Fibroblast of mammary gland (primary cell): ENCODE measurements around the gene CCR5AS.

ENCODE experiments used
- DNase-seq: peaks from one replicate; pipeline ENCODE4 v3.0.0-alpha.2; 2010; ENCODE audit warnings: low read depth
- H3K4me3 ChIP-seq: 2 replicates; pipeline ENCODE4 v1.5.1; 2011; ENCODE audit warnings: low read depth, mild to moderate bottlenecking, low read length, moderate library complexity; ENCODE audit not compliant: control insufficient read depth
- TF ChIP-seq, protein P1 (sequence below): conservative IDR thresholded peaks from 2 replicates; pipeline ENCODE4 v1.5.1; 2011; ENCODE audit warnings: low read depth, low read length, inconsistent platforms; ENCODE audit not compliant: control insufficient read depth, insufficient read depth

Gene CCR5AS

GRCh38 chr3:46361408-46362283 is 45.2 kb downstream of the CCR5AS start:
- H3K4me3 ChIP-seq, result no peak overlapping the region
- DNase-seq, result no peak
- TF ChIP-seq, protein P1, sequence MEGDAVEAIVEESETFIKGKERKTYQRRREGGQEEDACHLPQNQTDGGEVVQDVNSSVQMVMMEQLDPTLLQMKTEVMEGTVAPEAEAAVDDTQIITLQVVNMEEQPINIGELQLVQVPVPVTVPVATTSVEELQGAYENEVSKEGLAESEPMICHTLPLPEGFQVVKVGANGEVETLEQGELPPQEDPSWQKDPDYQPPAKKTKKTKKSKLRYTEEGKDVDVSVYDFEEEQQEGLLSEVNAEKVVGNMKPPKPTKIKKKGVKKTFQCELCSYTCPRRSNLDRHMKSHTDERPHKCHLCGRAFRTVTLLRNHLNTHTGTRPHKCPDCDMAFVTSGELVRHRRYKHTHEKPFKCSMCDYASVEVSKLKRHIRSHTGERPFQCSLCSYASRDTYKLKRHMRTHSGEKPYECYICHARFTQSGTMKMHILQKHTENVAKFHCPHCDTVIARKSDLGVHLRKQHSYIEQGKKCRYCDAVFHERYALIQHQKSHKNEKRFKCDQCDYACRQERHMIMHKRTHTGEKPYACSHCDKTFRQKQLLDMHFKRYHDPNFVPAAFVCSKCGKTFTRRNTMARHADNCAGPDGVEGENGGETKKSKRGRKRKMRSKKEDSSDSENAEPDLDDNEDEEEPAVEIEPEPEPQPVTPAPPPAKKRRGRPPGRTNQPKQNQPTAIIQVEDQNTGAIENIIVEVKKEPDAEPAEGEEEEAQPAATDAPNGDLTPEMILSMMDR, result no peak

DNA sequence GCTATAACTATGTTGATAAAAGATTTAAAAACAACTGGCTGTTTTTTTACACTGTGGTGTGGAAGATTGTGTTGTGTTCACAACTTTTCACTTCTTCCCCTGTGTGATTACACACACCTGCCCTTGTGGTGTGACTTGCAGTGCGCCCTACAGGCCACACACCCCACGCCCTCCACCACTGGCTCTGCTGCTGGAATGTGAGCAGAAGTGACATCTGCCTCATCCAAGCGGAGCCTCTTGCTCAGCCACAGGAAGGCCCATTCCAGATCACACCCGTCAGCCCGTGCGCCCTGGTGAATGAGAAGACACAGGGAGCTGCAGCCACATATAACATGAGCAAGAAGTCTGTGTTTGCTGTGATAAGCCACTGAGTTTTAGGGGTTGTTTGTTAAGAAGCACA is 46.0 kb downstream of the CCR5AS start:
- TF ChIP-seq, protein P1, result no peak
- H3K4me3 ChIP-seq, result no peak overlapping the region
- no peak for DNase-seq

DNA sequence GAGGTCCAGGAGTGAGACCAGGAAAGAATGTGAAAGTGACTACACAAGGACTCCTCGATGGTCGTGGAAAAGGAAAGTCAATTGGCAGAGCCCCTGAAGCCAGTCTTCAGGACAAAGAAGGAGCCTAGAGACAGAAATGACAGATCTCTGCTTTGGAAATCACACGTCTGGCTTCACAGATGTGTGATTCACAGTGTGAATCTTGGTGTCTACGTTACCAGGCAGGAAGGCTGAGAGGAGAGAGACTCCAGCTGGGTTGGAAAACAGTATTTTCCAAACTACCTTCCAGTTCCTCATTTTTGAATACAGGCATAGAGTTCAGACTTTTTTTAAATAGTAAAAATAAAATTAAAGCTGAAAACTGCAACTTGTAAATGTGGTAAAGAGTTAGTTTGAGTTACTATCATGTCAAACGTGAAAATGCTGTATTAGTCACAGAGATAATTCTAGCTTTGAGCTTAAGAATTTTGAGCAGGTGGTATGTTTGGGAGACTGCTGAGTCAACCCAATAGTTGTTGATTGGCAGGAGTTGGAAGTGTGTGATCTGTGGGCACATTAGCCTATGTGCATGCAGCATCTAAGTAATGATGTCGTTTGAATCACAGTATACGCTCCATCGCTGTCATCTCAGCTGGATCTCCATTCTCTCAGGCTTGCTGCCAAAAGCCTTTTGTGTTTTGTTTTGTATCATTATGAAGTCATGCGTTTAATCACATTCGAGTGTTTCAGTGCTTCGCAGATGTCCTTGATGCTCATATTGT is 47.0 kb downstream of the CCR5AS start:
- H3K4me3 ChIP-seq, result no peak overlapping the region
- TF ChIP-seq, protein P1, result no peak
- peak; percentile 55 for DNase-seq

DNA sequence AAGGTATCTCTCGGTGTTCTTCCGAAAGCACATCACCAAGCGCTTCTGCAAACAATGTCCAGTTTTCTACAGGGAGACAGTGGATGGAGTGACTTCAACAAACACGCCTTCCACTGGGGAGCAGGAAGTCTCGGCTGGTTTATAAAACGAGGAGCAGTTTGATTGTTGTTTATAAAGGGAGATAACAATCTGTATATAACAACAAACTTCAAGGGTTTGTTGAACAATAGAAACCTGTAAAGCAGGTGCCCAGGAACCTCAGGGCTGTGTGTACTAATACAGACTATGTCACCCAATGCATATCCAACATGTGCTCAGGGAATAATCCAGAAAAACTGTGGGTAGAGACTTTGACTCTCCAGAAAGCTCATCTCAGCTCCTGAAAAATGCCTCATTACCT is 48.4 kb downstream of the CCR5AS start:
- no peak overlapping the region for H3K4me3 ChIP-seq

DNA sequence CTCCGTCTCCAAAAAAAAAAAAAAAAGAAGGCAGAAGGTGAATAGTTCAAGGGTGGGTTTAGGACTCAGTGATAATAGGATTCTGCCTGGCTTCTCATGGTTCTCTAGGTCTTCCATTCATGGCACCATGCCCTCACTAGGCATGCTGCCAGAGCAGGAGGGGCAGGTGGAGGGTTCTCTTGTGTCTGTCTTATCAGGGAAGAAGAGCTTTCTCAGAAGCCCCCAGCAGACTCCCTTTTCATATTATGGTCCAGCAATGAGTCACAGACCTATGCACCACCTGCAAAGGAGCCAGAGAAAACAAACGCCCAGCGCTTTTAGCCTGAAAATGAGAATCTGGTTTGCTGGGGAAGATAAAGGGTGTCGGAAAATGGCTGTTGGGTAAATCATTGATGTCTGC is 50.0 kb downstream of the CCR5AS start:
- TF ChIP-seq, protein P1, result no peak
- no peak overlapping the region for H3K4me3 ChIP-seq
- DNase-seq, result no peak

More for the DNA sequence above, 48.4 kb downstream of the CCR5AS start:
- DNase-seq, result no peak
- TF ChIP-seq, protein P1, result no peak

- no peak for DNase-seq
- H3K4me3 ChIP-seq, result no peak overlapping the region
- TF ChIP-seq, protein P1, result no peak
Measured at GRCh38 chr3:46356276-46356675, 50.6 kb downstream of the CCR5AS start.
